Activated CD4-positive, alpha-beta memory T cell treated with anti-CD3 and anti-CD28 coated beads, Interleukin-2, amount 10 ng/mL, durations not matched to agents 7 days and 5 days (primary cell): ENCODE measurements around the gene PRSS3. TPM values are rescaled to one million over a fixed set of nuclear protein-coding genes. Genes with fewer than 3 reads are reported as not detected.
"Not testable (repeated sequence)": the region's sequence is repeated elsewhere in the genome, so short reads cannot be mapped to it uniquely, and the experiment has no call there.

Source experiments
- CTCF ChIA-PET: fragments of 350-600 bp; sonication (Branson Sonifier 250); formaldehyde crosslinking; loops from one replicate; lab custom pipeline; 2021; ENCODE audit warnings: antibody characterized with exemption, inconsistent platforms; lab: Charles Lee
- POLR2A ChIA-PET: fragments of 350-600 bp; sonication (Branson Sonifier 250); formaldehyde crosslinking; loops from one replicate; lab custom pipeline; 2021; ENCODE audit warnings: antibody characterized with exemption; lab: Charles Lee
- DNase-seq: peaks from one replicate; pipeline ENCODE4 v3.0.0-alpha.2; 2020
- H3K27ac Mint-ChIP-seq: one replicate; pipeline ENCODE4 v1.8.0; 2021; ENCODE audit warnings: mild to moderate bottlenecking, mixed read lengths
- H3K27me3 Mint-ChIP-seq: one replicate; pipeline ENCODE4 v1.8.0; 2021; ENCODE audit warnings: mixed read lengths
- H3K36me3 Mint-ChIP-seq: one replicate; pipeline ENCODE4 v1.8.0; 2021; ENCODE audit warnings: low read depth, mixed read lengths
- H3K4me1 Mint-ChIP-seq: one replicate; pipeline ENCODE4 v1.8.0; 2021; ENCODE audit warnings: mixed read lengths
- H3K4me3 Mint-ChIP-seq: one replicate; pipeline ENCODE4 v1.8.0; 2021; ENCODE audit warnings: mild to moderate bottlenecking, mixed read lengths
- H3K9me3 Mint-ChIP-seq: one replicate; pipeline ENCODE4 v1.8.0; 2021; ENCODE audit warnings: mixed read lengths
- total RNA-seq, 2 experiments: library from RNA; stranded (reverse); gene quantifications; one replicate each; pipeline ENCODE4 v1.2.3, GENCODE V29; 2021

PRSS3 gene
- total RNA-seq, 2 experiments from 2014 or later = not detected

GRCh38 chr9:33770156-33770880 is 25.0 kb upstream of the PRSS3 start:
- CTCF ChIA-PET, H3K27ac Mint-ChIP-seq, H3K9me3 Mint-ChIP-seq, POLR2A ChIA-PET, H3K4me1 Mint-ChIP-seq, H3K4me3 Mint-ChIP-seq, DNase-seq, H3K36me3 Mint-ChIP-seq: not testable (repeated sequence)
- peaks cover 11% of the 10 kb centered on the region for H3K27me3 Mint-ChIP-seq

GRCh38 chr9:33773135-33773534 is 22.2 kb upstream of the PRSS3 start:
- H3K4me3 Mint-ChIP-seq, CTCF ChIA-PET, DNase-seq: not testable (repeated sequence)

GRCh38 chr9:33774074-33774659 is 21.2 kb upstream of the PRSS3 start:
- CTCF ChIA-PET, H3K9me3 Mint-ChIP-seq, H3K4me1 Mint-ChIP-seq, H3K4me3 Mint-ChIP-seq, H3K36me3 Mint-ChIP-seq, DNase-seq, POLR2A ChIA-PET, H3K27ac Mint-ChIP-seq: not testable (repeated sequence)
- peaks cover 23% of the 10 kb centered on the region for H3K27me3 Mint-ChIP-seq

More at GRCh38 chr9:33773135-33773534, 22.2 kb upstream of the PRSS3 start:
- H3K27ac Mint-ChIP-seq, H3K36me3 Mint-ChIP-seq, H3K9me3 Mint-ChIP-seq, H3K4me1 Mint-ChIP-seq, POLR2A ChIA-PET: not testable (repeated sequence)
- H3K27me3 Mint-ChIP-seq = peaks cover 19% of the 10 kb centered on the region

- Mint-ChIP-seq H3K27me3 (peaks cover 32% of the 10 kb centered on the region), H3K4me1 (no peaks in the 10 kb centered on the region), H3K36me3 (no peaks in the 10 kb centered on the region), H3K27ac (no peak overlapping the region), H3K4me3 (no peak overlapping the region), H3K9me3 (no peaks in the 10 kb centered on the region)
- ChIA-PET POLR2A (no interaction called here), CTCF (interaction anchor here (0.9 to 4.6 kb wide), 3 partner anchors 28 to 153 kb away, joined by 4 to 50 read pairs (median 15); no protein-coding TSS in a partner anchor)
- no peak for DNase-seq
These were observed 18.8 kb upstream of the PRSS3 start for GRCh38 chr9:33776578-33776977.

GRCh38 chr9:33778700-33779351 is 16.5 kb upstream of the PRSS3 start:
- DNase-seq = peak; percentile 54
- H3K36me3 Mint-ChIP-seq = no peaks in the 10 kb centered on the region
- H3K9me3 Mint-ChIP-seq = no peaks in the 10 kb centered on the region
- POLR2A ChIA-PET = interaction anchor here (1.2 kb wide), 1 partner anchor 41 kb away, joined by 3 read pairs; no protein-coding TSS in a partner anchor
- H3K4me1 Mint-ChIP-seq = no peaks in the 10 kb centered on the region
- H3K4me3 Mint-ChIP-seq = no peak overlapping the region
- peaks cover 35% of the 10 kb centered on the region for H3K27me3 Mint-ChIP-seq
- CTCF ChIA-PET = interaction anchor here (0.5 to 4.6 kb wide), 19 partner anchors 8 to 652 kb away, joined by 3 to 50 read pairs (median 4); no protein-coding TSS in a partner anchor
- H3K27ac Mint-ChIP-seq = no peak overlapping the region

- CTCF ChIA-PET = interaction anchor here (1.8 to 4.6 kb wide), 2 partner anchors 42 to 157 kb away, joined by 11 to 50 read pairs; no protein-coding TSS in a partner anchor
- no peaks in the 10 kb centered on the region for H3K9me3 Mint-ChIP-seq
- H3K27ac Mint-ChIP-seq = no peak overlapping the region
- POLR2A ChIA-PET = no interaction called here
- no peaks in the 10 kb centered on the region for H3K4me1 Mint-ChIP-seq
- no peak overlapping the region for H3K4me3 Mint-ChIP-seq
- no peak for DNase-seq
- peaks cover 35% of the 10 kb centered on the region for H3K27me3 Mint-ChIP-seq
- no peaks in the 10 kb centered on the region for H3K36me3 Mint-ChIP-seq
These were observed 15.1 kb upstream of the PRSS3 start for GRCh38 chr9:33780276-33780675.

- Mint-ChIP-seq H3K9me3 (no peaks in the 10 kb centered on the region), H3K4me1 (no peaks in the 10 kb centered on the region), H3K27me3 (peaks cover 40% of the 10 kb centered on the region), H3K27ac (no peak overlapping the region), H3K36me3 (no peaks in the 10 kb centered on the region), H3K4me3 (no peak overlapping the region)
- no peak for DNase-seq
- POLR2A ChIA-PET = no interaction called here
- CTCF ChIA-PET = interaction anchor here (1.8 kb wide), 1 partner anchor 158 kb away, joined by 11 read pairs; no protein-coding TSS in a partner anchor
These were observed 13.6 kb upstream of the PRSS3 start for GRCh38 chr9:33781736-33782135.

GRCh38 chr9:33782395-33783152 is 12.8 kb upstream of the PRSS3 start:
- Mint-ChIP-seq H3K27ac (no peak overlapping the region), H3K9me3 (no peaks in the 10 kb centered on the region), H3K4me1 (no peaks in the 10 kb centered on the region), H3K36me3 (no peaks in the 10 kb centered on the region), H3K27me3 (peaks cover 44% of the 10 kb centered on the region), H3K4me3 (no peak overlapping the region)
- DNase-seq = no peak
- ChIA-PET CTCF (no interaction called here), POLR2A (no interaction called here)

GRCh38 chr9:33785914-33786313 is 9.4 kb upstream of the PRSS3 start:
- Mint-ChIP-seq H3K36me3 (no peaks in the 10 kb centered on the region), H3K4me1 (no peaks in the 10 kb centered on the region), H3K27me3 (peaks cover 41% of the 10 kb centered on the region), H3K9me3 (no peaks in the 10 kb centered on the region), H3K27ac (no peak overlapping the region), H3K4me3 (no peak overlapping the region)
- ChIA-PET CTCF (no interaction called here), POLR2A (no interaction called here)
- DNase-seq = no peak

- no peaks in the 10 kb centered on the region for H3K36me3 Mint-ChIP-seq
- peaks cover 44% of the 10 kb centered on the region for H3K27me3 Mint-ChIP-seq
- no peak for DNase-seq
- no peaks in the 10 kb centered on the region for H3K9me3 Mint-ChIP-seq
- ChIA-PET POLR2A (interaction anchor here (0.6 kb wide), 1 partner anchor 180 kb away, joined by 3 read pairs; no protein-coding TSS in a partner anchor), CTCF (interaction anchor here (1.1 kb wide), 1 partner anchor 8 kb away, joined by 3 read pairs; no protein-coding TSS in a partner anchor)
- H3K27ac Mint-ChIP-seq = no peak overlapping the region
- no peak overlapping the region for H3K4me3 Mint-ChIP-seq
- no peaks in the 10 kb centered on the region for H3K4me1 Mint-ChIP-seq
These were observed 8.7 kb upstream of the PRSS3 start for GRCh38 chr9:33786681-33787080.

- H3K36me3 Mint-ChIP-seq = no peaks in the 10 kb centered on the region
These were observed 7.5 kb upstream of the PRSS3 start for GRCh38 chr9:33787839-33788238.

GRCh38 chr9:33789429-33789828 is 5.9 kb upstream of the PRSS3 start:
- H3K4me3 Mint-ChIP-seq, H3K36me3 Mint-ChIP-seq, H3K27ac Mint-ChIP-seq, H3K4me1 Mint-ChIP-seq, DNase-seq, H3K9me3 Mint-ChIP-seq, POLR2A ChIA-PET: not testable (repeated sequence)
- H3K27me3 Mint-ChIP-seq = peaks cover 49% of the 10 kb centered on the region
- CTCF ChIA-PET = interaction anchor here (1.3 kb wide), 2 partner anchors 10 to 25 kb away, joined by 3 to 4 read pairs; no protein-coding TSS in a partner anchor

More at GRCh38 chr9:33787839-33788238, 7.5 kb upstream of the PRSS3 start:
- Mint-ChIP-seq H3K27me3 (peaks cover 51% of the 10 kb centered on the region), H3K9me3 (no peaks in the 10 kb centered on the region), H3K27ac (no peak overlapping the region), H3K4me3 (no peak overlapping the region), H3K4me1 (no peaks in the 10 kb centered on the region)
- ChIA-PET POLR2A (no interaction called here), CTCF (no interaction called here)
- DNase-seq = no peak
